ENCODE measurements around the gene C11orf52. TPM values are rescaled to one million over a fixed set of nuclear protein-coding genes. Genes with fewer than 3 reads are reported as not detected.
A peak's percentile ranks its signal among the peaks of the same experiment; 100 is the strongest.
"Not testable (repeated sequence)": the region's sequence is repeated elsewhere in the genome, so short reads cannot be mapped to it uniquely, and the experiment has no call there.

Gene C11orf52
- total and polyA plus RNA-seq, 12 donors: 0.53 to 4.2 (median 2.1) TPM; not detected in 2

DNA sequence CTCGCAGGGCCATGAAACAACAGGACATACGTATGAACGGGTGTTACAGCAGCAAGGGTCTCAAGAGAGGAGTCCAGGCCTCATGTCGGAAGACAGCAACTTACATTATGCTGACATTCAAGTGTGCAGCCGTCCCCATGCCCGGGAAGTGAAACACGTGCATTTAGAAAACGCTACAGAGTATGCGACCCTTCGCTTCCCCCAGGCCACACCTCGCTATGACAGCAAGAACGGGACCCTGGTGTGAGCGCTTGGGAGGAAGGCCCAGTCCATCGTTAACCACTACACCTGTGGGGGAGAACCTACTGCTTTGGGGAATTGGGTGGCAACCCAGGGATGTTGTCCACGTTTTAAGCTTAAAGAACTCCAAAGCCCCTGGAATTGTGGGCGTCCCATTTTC is 7.2 kb downstream of the C11orf52 start:
- intact Hi-C loops (cut with DNase I): loop anchor here in 1 of 2 donors (10.0 kb wide), 1 partner anchor 51 kb away; the partner anchor contains the start of genes ALG9, CFAP68 and FDXACB1
- TF ChIP-seq POLR2A (IDR thresholded peaks at IDR 0.05): no peak
- TF ChIP-seq, protein P1, sequence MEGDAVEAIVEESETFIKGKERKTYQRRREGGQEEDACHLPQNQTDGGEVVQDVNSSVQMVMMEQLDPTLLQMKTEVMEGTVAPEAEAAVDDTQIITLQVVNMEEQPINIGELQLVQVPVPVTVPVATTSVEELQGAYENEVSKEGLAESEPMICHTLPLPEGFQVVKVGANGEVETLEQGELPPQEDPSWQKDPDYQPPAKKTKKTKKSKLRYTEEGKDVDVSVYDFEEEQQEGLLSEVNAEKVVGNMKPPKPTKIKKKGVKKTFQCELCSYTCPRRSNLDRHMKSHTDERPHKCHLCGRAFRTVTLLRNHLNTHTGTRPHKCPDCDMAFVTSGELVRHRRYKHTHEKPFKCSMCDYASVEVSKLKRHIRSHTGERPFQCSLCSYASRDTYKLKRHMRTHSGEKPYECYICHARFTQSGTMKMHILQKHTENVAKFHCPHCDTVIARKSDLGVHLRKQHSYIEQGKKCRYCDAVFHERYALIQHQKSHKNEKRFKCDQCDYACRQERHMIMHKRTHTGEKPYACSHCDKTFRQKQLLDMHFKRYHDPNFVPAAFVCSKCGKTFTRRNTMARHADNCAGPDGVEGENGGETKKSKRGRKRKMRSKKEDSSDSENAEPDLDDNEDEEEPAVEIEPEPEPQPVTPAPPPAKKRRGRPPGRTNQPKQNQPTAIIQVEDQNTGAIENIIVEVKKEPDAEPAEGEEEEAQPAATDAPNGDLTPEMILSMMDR (IDR thresholded peaks at IDR 0.05): no peak
- Histone ChIP-seq H3K27ac (peak overlapping the region in 4 of 5 donors; percentile 85 to 95 (median 88)), H3K4me1 (replicated peaks in 1 of 2) (peaks cover 15 to 28% of the 10 kb centered on the region in 2 donors), H3K4me3 (peak overlapping the region in 1 of 4 donors; percentile 58), H3K9me3 (replicated peaks in 1 of 3) (no peaks in the 10 kb centered on the region), H3K36me3 (replicated peaks in 1 of 2) (no peaks in the 10 kb centered on the region), H3K27me3 (no peaks in the 10 kb centered on the region)
- peak in 1 of 7 donors; percentile 28 for DNase-seq
- WGBS, 4 donors: 90 to 98% (median 95%) methylated on average over 12 to 16 of the region's 16 CpGs

DNA sequence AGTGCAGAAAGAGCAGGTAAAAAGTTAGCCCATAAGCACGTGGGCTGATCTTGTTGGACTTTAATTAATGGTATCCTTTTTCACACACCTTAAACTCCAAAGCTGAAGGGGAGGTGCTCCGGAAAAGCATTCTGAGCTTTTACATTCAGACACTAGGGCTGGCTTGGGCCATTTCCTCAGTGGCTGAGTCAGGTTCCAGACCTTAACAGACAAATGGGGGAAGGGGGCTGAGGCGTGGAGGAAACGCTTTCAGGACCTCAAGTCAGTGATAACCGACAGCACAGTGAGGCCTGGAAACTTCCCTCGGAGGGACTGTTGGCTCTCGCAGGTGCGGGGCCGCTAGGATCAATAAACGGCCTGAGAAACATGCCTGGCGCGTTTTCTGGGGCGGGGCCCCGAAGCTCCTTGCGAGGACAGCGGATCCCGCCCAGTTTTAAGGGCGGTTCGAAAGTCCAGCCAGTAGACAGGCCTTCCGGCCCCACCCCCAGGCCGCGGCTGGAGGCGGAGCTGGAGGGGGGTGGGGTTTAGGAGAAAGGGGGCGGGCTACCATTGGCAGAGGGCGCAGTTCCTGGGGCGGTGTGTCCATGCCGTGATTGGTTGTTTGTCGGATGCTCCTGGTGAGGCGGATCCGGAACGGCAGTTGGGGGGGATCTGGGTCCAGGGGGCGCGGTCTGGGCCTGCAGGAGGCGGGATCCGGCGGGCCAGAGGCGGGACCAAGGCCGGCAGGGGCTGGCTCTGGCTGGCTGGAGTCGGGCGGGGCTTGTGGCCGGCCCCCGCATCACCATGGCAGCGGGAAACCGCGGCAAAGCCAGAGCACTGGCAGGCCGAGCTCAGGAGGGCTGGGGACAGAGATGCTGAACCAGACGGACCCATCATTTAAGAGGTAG is 8.0 kb downstream of the C11orf52 start:
- peaks cover 15 to 28% of the 10 kb centered on the region in 2 donors for H3K4me1 ChIP-seq (replicated peaks in 1 of 2)
- peak overlapping the region; percentile 34 to 95 (median 87) for H3K27ac ChIP-seq
- TF ChIP-seq, protein P1 (IDR thresholded peaks at IDR 0.05): peak in 4 of 6 experiments; percentile 16 to 47 (median 34)
- TF ChIP-seq POLR2A (IDR thresholded peaks at IDR 0.05): peak; percentile 44 to 77
- H3K36me3 ChIP-seq (replicated peaks in 1 of 2): no peaks in the 10 kb centered on the region
- no peaks in the 10 kb centered on the region for H3K27me3 ChIP-seq
- 1% methylated on average over 23 to 47 of the region's 47 CpGs for WGBS, 4 donors
- intact Hi-C loops (cut with DNase I): loop anchor here in 1 of 2 donors (10.0 kb wide), 1 partner anchor 52 kb away; the partner anchor contains the start of genes ALG9, CFAP68 and FDXACB1
- peak; percentile 96 to 98 (median 97) for DNase-seq
- no peaks in the 10 kb centered on the region for H3K9me3 ChIP-seq (replicated peaks in 1 of 3)
- H3K4me3 ChIP-seq: peak overlapping the region in 2 of 4 donors; percentile 38 to 58

DNA sequence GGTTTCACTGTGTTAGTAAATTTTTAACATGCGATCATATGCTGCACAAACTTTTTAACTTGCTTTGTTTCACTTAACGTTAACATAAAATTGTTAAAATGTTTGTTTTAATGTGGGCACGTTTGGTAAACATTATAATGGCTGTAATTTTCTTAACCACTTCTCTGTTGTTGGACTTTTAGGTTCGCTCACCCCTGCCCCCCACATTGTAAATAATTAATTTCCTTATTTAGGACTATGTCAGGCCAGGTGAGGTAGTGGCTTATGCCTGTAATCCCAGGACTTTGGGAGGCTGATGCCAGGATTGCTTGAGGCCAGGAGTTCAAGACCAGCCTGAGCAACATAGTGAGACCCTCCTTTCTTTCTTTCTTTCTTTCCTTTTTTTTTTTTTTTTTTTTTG is 11.8 kb downstream of the C11orf52 start:
- Histone ChIP-seq H3K36me3 (replicated peaks in 1 of 2) (no peaks in the 10 kb centered on the region), H3K27me3 (no peaks in the 10 kb centered on the region), H3K4me1 (replicated peaks in 1 of 2) (peaks cover 11 to 24% of the 10 kb centered on the region in 2 donors), H3K9me3 (replicated peaks in 1 of 3) (no peaks in the 10 kb centered on the region), H3K4me3 (no peak overlapping the region), H3K27ac (no peak overlapping the region)
- 68 to 78% (median 73%) methylated on average over 4 of the region's 4 CpGs for WGBS, 4 donors
- no peak for TF ChIP-seq POLR2A (IDR thresholded peaks at IDR 0.05)
- TF ChIP-seq, protein P1 (IDR thresholded peaks at IDR 0.05): no peak
- DNase-seq: peak in 1 of 7 donors; percentile 9
- intact Hi-C loops (cut with DNase I): loop anchor here in 1 of 2 donors (5.0 kb wide), 1 partner anchor 52 kb away; no protein-coding TSS in a partner anchor

DNA sequence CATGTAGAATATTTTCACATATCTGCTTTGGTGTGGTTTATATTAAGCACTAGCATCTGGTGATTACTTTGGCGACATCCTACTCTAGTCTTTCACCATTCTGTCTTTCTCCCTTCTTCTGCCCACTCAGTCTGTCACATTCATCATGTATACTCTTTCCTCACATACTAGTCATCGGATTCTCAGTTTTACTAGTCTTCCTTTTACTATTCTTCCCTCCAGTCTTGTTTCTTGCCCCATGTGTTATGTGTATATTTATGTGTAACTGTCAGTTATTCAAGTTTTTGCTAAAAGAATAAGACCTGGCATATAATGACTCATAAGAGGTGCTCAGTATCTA is 13.9 kb downstream of the C11orf52 start:
- no peak overlapping the region for H3K27ac ChIP-seq
- intact Hi-C loops (cut with DNase I): loop anchor here in 1 of 2 donors (5.0 kb wide), 1 partner anchor 50 kb away; no protein-coding TSS in a partner anchor
- H3K4me3 ChIP-seq: no peak overlapping the region
- H3K4me1 ChIP-seq (replicated peaks in 1 of 2): peaks cover 23 to 28% of the 10 kb centered on the region in 2 donors
- TF ChIP-seq POLR2A (IDR thresholded peaks at IDR 0.05): no peak
- TF ChIP-seq, protein P1 (IDR thresholded peaks at IDR 0.05): no peak
- 51 to 75% (median 69%) methylated on average over 2 of the region's 2 CpGs for WGBS, 4 donors
- no peaks in the 10 kb centered on the region for H3K27me3 ChIP-seq
- H3K36me3 ChIP-seq (replicated peaks in 1 of 2): no peaks in the 10 kb centered on the region
- no peak for DNase-seq
- no peaks in the 10 kb centered on the region for H3K9me3 ChIP-seq (replicated peaks in 1 of 3)

DNA sequence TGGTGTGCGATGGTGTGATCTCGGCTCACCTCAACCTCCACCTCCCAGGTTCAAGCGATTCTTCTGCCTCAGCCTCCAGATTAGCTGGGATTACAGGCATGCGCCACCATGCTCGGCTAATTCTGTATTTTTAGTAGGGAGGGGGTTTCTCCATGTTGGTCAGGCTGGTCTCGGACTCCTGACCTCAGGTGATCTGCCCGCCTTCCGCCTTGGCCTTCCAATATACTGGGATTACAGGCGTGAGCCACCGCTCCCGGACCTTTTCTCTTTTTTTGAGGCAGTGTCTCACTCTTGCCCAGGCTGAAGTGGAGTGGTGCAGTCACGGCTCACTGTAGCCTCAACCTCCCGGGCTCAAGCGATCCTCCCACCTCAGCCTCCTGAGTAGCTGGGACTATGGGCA is 14.5 kb downstream of the C11orf52 start:
- H3K4me1 ChIP-seq (replicated peaks in 1 of 2): peaks cover 29 to 32% of the 10 kb centered on the region in 2 donors
- 92 to 96% (median 95%) methylated on average over 14 of the region's 14 CpGs for WGBS, 4 donors
- peak in 1 of 7 donors; percentile 17 for DNase-seq
- not testable (repeated sequence) for H3K27ac ChIP-seq; H3K36me3 ChIP-seq (replicated peaks in 1 of 2); H3K27me3 ChIP-seq; H3K9me3 ChIP-seq (replicated peaks in 1 of 3); H3K4me3 ChIP-seq
- intact Hi-C loops (cut with DNase I): loop anchor here in 1 of 2 donors (5.0 kb wide), 1 partner anchor 49 kb away; no protein-coding TSS in a partner anchor
